ENCODE results near the gene OR6N1.

Gene OR6N1

GRCh38 chr1:158771950-158772866 is at the start of gene OR6N1:
OR6N1 (minus strand) TSS chr1:158772195; CDS start chr1:158766682, 5,513 bp downstream.
- no peak for DNase-seq (ENCODE audit: low read depth in 2 of 3, low spot score in 1 of 3)

GRCh38 chr1:158821723-158822122 is 49.7 kb upstream of the OR6N1 start:
- DNase-seq (ENCODE audit: low read depth in 2 of 3, low spot score in 1 of 3), result no peak

DNA sequence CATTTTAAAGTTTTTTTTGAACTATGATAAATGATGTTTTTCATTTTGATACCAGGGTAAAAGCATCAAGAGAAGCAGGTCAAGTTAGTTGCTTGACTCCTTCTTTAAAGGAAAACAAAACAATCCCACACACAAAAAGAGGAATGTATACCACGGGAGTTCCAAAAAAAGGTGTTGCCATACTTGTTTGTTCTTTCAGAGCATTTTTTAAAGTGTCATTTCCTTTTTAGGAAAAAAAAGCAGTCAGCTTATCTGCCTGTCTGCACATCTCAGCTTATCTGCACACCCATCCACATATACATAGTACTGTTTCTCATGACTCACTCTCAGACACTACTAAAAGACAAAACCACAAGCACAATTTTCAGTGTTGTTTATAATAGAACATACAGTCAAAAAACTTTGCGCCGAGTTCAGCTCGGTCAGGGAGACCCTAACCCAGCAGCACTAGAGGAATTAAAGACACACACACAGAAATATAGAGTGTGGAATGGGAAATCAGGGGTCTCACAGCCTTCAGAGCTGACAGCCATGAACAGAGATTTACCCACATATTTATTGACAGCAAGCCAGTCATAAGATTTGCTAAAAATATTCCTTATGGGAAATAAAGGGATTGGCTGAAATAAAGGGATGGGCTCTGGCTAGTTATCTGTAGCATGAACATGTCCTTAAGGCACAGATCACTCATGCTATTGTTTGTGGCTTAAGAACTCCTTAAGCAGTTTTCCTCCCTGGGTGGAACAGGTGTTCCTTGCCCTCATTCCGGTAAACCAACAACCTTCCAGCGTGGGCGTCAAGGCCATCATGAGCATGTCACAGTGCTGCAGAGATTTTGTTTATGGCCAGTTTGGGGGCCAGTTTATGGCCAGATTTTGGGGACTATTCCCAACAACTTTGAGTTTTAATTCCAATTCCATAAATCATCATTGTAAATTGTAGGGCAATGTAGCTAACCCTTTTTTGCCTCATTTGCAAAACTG is 47.8 kb upstream of the OR6N1 start:
- DNase-seq (ENCODE audit: low read depth in 2 of 3, low spot score in 1 of 3), result no peak

GRCh38 chr1:158818975-158819431 is 47.0 kb upstream of the OR6N1 start:
- DNase-seq (ENCODE audit: low read depth in 2 of 3, low spot score in 1 of 3), result no peak

- no peak for DNase-seq (ENCODE audit: low read depth in 2 of 3, low spot score in 1 of 3)
Observed at GRCh38 chr1:158818560-158818959, 46.6 kb upstream of the OR6N1 start.

GRCh38 chr1:158814970-158815369 is 43.0 kb upstream of the OR6N1 start:
- no peak for DNase-seq (ENCODE audit: low read depth in 2 of 3, low spot score in 1 of 3)

DNA sequence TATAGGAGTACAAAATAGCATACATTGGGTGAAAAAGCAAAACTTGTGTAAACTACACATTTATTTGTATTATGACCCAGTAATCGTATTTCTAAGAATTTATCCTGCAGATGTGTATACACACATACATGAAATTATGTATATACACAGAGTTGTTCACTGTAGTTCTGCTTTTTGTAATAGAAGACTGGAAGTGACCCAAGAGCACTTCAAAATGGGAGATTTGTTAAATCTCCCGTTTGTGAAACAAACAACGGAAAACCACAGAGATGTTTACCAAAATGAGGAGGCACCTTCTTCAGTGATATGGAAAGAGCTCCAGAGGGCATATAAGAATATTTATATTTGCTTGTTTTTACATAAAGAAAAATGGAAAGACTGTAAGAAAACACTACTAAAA is 41.2 kb upstream of the OR6N1 start:
- no peak for DNase-seq (ENCODE audit: low read depth in 2 of 3, low spot score in 1 of 3)

DNA sequence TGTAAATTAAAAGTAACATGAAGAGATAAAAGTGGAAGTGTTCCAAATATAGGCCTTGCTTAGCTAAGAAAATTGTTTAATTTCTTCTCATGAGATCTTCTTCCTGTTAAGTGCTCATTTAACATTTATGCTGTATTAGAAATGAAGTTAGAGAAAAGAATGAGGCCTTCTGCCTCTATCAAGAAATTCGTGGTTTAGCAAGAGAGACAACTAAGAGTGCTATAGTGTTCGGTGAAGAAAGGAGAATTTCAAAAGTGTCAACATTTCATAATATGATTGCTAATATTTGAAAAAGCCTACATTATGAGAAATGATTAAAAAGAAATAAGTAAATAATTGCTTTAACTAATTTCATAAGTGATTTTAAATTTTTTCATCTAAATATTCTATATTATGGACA is 40.3 kb upstream of the OR6N1 start:
- no peak for DNase-seq (ENCODE audit: low read depth in 2 of 3, low spot score in 1 of 3)

GRCh38 chr1:158810311-158810710 is 38.3 kb upstream of the OR6N1 start:
- no peak for DNase-seq (ENCODE audit: low read depth in 2 of 3, low spot score in 1 of 3)

GRCh38 chr1:158809862-158810261 is 37.9 kb upstream of the OR6N1 start:
- DNase-seq (ENCODE audit: low read depth in 2 of 3, low spot score in 1 of 3), result no peak

GRCh38 chr1:158809256-158809655 is 37.3 kb upstream of the OR6N1 start:
- DNase-seq (ENCODE audit: low read depth in 2 of 3, low spot score in 1 of 3), result no peak

GRCh38 chr1:158806916-158807536 is 35.0 kb upstream of the OR6N1 start:
- no peak for DNase-seq (ENCODE audit: low read depth in 2 of 3, low spot score in 1 of 3)

GRCh38 chr1:158803678-158804077 is 31.7 kb upstream of the OR6N1 start:
- DNase-seq (ENCODE audit: low read depth in 2 of 3, low spot score in 1 of 3), result no peak

DNA sequence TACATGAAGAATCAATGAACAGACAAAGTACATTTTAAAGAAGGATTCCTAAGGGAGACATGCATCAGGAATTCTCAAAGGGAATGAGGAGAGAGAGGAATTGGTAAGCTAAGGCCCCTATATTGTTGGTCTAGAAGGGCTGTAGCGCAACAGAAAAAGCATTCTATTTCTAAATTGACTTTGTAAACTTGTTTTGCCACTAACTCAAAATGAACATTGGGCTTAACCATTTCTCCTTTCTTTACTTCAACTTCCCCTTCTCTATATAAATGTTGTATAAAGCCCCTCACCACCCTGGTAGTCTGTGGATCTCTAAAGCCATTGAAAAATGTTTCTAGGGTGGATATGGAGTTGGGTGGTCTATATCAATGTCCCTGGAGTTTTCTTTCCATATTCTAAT is 29.4 kb upstream of the OR6N1 start:
- DNase-seq (ENCODE audit: low read depth in 2 of 3, low spot score in 1 of 3), result no peak

DNA sequence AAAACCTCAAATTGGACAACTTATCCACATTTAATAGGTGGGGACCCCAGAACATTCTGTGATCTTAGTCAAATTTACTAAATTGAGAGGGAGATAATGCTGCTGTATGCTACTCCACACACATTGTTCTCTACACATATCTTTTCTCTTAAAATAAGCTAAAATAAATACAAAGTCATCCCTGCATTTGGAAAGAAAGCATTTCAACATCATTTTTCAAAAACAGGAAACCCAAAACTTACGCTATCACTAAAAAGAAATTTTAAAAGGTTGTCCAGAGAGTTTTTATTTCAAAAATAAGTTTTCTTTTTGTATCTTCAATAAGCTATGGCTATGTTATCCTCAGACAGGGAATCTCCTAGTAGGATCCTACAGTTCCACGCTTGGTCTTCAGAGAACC is 28.5 kb upstream of the OR6N1 start:
- DNase-seq (ENCODE audit: low read depth in 2 of 3, low spot score in 1 of 3), result no peak

GRCh38 chr1:158799689-158800088 is 27.7 kb upstream of the OR6N1 start:
- peak in 1 of 3 donors; percentile 2 for DNase-seq (ENCODE audit: low read depth in 2 of 3, low spot score in 1 of 3)

DNA sequence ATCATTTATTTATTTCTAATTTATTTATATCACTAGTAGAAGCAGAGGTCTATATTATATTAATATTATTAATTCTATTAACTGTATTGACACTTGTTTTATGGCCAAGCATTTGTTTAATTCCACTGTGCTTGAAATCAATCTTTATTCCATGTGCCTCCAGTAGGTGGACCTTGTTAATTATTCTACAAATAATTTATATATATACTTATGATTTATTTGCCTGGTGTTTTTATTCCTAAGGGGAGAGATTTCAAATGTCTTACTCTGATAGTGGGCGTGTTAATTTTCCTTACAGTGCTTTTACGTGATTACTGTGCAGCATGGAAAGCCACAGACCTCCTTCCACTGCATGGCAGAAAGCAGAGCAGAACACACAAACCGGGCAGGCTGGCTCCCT is 26.5 kb upstream of the OR6N1 start:
- no peak for DNase-seq (ENCODE audit: low read depth in 2 of 3, low spot score in 1 of 3)

DNA sequence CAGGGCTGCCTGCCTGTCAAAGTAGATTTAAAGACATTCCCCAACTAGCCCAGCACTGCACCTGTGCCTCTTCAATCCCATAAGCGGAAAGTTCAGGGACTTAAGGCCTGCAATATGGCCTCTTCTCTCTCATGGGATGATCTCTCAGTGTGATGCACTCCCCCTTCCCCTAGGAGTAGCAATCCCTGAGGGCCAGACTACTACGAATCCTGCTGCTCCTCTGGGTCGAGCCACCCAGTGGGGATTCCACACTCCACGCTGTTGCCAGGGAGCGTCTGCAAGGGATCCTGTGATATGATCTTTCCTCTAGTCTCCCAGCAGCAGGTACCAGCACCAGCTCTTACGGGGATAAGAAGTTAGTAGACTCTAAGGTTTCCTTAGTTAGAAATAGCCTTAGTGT is 22.3 kb upstream of the OR6N1 start:
- DNase-seq (ENCODE audit: low read depth in 2 of 3, low spot score in 1 of 3), result no peak

DNA sequence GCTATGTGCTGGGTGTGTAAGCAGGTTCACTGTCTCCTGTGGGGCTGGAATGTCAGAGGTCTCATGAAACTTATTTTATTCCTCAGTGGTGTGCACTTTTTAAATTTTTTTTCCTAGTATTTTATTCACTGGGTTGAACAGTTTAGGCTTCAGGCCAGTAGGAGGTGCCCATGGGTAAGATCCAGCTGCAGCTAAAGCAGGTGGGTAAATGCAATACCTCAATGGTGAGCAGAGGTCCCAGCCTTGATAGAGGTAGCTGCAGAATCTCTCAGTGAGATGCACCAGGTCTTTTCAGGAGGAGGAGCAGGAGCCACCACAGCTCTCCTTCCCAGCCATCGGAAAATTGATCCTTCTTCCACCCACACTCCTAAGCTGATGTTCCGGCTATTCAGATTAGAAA is 21.6 kb upstream of the OR6N1 start:
- DNase-seq (ENCODE audit: low read depth in 2 of 3, low spot score in 1 of 3), result peak; percentile 1 to 14 (median 8)

- no peak for DNase-seq (ENCODE audit: low read depth in 2 of 3, low spot score in 1 of 3)
Observed at GRCh38 chr1:158781104-158781503, 9.1 kb upstream of the OR6N1 start, which contains the start of gene OR6N2. OR6N2 (minus strand) TSS chr1:158781204; CDS start chr1:158777635, 3,569 bp downstream.

GRCh38 chr1:158754420-158754819 is 17.6 kb downstream of the OR6N1 start, which contains the start of gene OR6K6:
OR6K6 (plus strand) TSS chr1:158754720; CDS start chr1:158754888, 168 bp downstream.
- DNase-seq (ENCODE audit: low read depth in 2 of 3, low spot score in 1 of 3), result no peak
